Smooth muscle cell of bladder (primary cell): ENCODE measurements around the gene NDN. TPM values are rescaled to one million over a fixed set of nuclear protein-coding genes. Genes with fewer than 3 reads are reported as not detected.

Source experiments
- total RNA-seq: library from RNA; depleted of rRNA; stranded (reverse); fragments of >200 nt; gene quantifications from 2 replicates; pipeline ENCODE4 v1.2.3, GENCODE V29; 2014

The NDN gene
- 41.5 and 66.6 TPM in 2 replicates for total RNA-seq

GRCh38 chr15:23687143-23687470 is at the start of gene NDN:
NDN (minus strand) TSS chr15:23687305; CDS start chr15:23687217, 88 bp downstream.

GRCh38 chr15:23647421-23648370 is 39.4 kb downstream of the NDN start, which contains the start of gene MAGEL2:
MAGEL2 (minus strand) TSS chr15:23647867; CDS start chr15:23647742, 125 bp downstream.

Other genes with a start within 250 kb of the NDN start
- under 0.01 TPM in 1 of 2 replicates, not detected in the other for gene GOLGA6L2, start 240.1 kb downstream of the NDN start, total RNA-seq
- gene MKRN3, start 121.6 kb downstream of the NDN start, total RNA-seq: 0.28 and 1.4 TPM in 2 replicates
- gene MAGEL2, start 39.4 kb downstream of the NDN start, total RNA-seq: under 0.01 and 0.37 TPM in 2 replicates